Measurements from ENCODE around the gene C1orf167. TPM values are rescaled to one million over a fixed set of nuclear protein-coding genes. Genes with fewer than 3 reads are reported as not detected.

Gene C1orf167
- total RNA-seq, 4 donors from 2014 or later = 1.00 to 1.4 TPM; not detected in 2

- ATAC-seq = no peak
- Histone ChIP-seq H3K27ac (peak overlapping the region; percentile 90 to 98 (median 94)), H3K4me3 (peak overlapping the region; percentile 86 to 97 (median 92)), H3K36me3 (no peaks in the 10 kb centered on the region), H3K9me3 (no peaks in the 10 kb centered on the region), H3K27me3 (no peaks in the 10 kb centered on the region), H3K4me1 (peaks cover 32 to 39% of the 10 kb centered on the region in 2 donors)
- no peak for DNase-seq
- TF ChIP-seq POLR2A (IDR thresholded peaks at IDR 0.05) = no peak
- TF ChIP-seq, protein P1, sequence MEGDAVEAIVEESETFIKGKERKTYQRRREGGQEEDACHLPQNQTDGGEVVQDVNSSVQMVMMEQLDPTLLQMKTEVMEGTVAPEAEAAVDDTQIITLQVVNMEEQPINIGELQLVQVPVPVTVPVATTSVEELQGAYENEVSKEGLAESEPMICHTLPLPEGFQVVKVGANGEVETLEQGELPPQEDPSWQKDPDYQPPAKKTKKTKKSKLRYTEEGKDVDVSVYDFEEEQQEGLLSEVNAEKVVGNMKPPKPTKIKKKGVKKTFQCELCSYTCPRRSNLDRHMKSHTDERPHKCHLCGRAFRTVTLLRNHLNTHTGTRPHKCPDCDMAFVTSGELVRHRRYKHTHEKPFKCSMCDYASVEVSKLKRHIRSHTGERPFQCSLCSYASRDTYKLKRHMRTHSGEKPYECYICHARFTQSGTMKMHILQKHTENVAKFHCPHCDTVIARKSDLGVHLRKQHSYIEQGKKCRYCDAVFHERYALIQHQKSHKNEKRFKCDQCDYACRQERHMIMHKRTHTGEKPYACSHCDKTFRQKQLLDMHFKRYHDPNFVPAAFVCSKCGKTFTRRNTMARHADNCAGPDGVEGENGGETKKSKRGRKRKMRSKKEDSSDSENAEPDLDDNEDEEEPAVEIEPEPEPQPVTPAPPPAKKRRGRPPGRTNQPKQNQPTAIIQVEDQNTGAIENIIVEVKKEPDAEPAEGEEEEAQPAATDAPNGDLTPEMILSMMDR (IDR thresholded peaks at IDR 0.05 in 4 of 5, conservative IDR thresholded peaks at IDR 0.05 in 1 of 5) = no peak
- intact Hi-C loops (cut with DNase I; ENCODE audit: low total_unique reads) = loop anchor here (5.0 kb wide), 3 partner anchors 152 to 723 kb away; partner anchors contain the start of gene TARDBP
- in situ Hi-C loops (cut with MboI; ENCODE audit: low sequenced_read_pairs in 4 of 4) = loop anchor here in 1 of 4 donors (10.0 kb wide), 1 partner anchor 49 kb away; no protein-coding TSS in a partner anchor
These were observed 26.5 kb upstream of the C1orf167 start for GRCh38 chr1:11735531-11735853.

DNA sequence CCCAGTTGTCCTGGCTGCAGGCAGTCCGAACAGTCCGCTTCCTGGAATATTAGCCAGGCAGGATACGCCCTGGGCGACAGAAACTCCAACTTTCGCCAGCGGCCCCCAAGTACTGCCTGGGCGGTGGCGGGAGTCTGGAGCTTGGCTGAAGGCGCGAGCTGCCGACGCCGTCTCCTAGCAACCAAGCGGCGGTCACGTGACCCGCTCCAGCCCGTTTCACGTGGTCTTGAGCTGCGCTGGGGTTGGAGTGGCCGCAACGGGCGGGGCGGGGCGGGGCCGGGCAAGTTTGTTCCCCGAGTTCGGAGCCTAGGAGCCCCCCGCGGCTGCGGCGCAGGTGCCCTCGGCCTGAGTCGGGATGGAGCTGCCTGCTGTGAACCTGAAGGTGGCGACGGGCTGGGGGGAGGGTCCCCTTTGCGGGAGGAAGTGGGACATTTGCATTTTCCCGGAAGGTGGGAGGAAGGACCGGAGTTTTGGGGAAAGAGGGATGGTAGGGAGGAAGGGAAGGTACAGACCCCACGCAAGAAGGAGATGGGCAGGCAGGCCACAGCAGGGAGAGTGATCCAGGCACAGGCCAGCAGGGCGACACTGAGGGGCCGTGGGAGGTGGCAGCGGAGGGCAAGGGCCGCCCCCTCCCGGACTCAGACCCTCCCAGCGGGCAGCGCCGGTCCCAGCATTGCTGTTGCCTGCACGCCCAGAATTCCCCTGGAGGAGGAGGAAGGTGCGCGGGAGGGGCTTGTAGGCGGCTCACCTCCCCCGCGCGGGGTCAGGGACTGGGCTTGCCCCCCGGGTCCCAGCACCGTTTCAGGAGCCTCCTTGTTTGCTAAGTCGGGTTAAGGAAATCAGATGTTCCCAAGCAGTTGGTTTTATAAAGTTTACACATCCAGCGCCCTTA is 25.9 kb upstream of the C1orf167 start, which contains the start of gene AGTRAP:
Gene AGTRAP, plus strand, starts transcription at position 283 of the 892 bp plus-strand sequence. Its CDS starts 73 bp downstream, at position 356.
- H3K9me3 ChIP-seq = no peaks in the 10 kb centered on the region
- DNase-seq (peak; percentile 93 to 96), ATAC-seq (peak; percentile 54 to 68)
- H3K27ac ChIP-seq = peak within 1 kb of the TSS; percentile 90 to 98 (median 94)
- peak within 1 kb of the TSS; percentile 86 to 97 (median 92) for H3K4me3 ChIP-seq
- H3K36me3 ChIP-seq = no peaks in the 10 kb centered on the region
- in situ Hi-C loops (cut with MboI; ENCODE audit: low sequenced_read_pairs in 4 of 4) = loop anchor here in 1 of 4 donors (10.0 kb wide), 1 partner anchor 49 kb away; no protein-coding TSS in a partner anchor
- intact Hi-C loops (cut with DNase I; ENCODE audit: low total_unique reads) = loop anchor here (2.0 to 5.0 kb wide), 4 partner anchors 71 to 724 kb away; partner anchors contain the start of genes CLCN6 and TARDBP
- H3K4me1 ChIP-seq = peaks cover 31 to 39% of the 10 kb centered on the region in 2 donors
- peak; percentile 62 to 87 for TF ChIP-seq POLR2A (IDR thresholded peaks at IDR 0.05)
- TF ChIP-seq, protein P1 (IDR thresholded peaks at IDR 0.05 in 4 of 5, conservative IDR thresholded peaks at IDR 0.05 in 1 of 5) = peak in 2 of 5 experiments; percentile 27
- H3K27me3 ChIP-seq = no peaks in the 10 kb centered on the region

DNA sequence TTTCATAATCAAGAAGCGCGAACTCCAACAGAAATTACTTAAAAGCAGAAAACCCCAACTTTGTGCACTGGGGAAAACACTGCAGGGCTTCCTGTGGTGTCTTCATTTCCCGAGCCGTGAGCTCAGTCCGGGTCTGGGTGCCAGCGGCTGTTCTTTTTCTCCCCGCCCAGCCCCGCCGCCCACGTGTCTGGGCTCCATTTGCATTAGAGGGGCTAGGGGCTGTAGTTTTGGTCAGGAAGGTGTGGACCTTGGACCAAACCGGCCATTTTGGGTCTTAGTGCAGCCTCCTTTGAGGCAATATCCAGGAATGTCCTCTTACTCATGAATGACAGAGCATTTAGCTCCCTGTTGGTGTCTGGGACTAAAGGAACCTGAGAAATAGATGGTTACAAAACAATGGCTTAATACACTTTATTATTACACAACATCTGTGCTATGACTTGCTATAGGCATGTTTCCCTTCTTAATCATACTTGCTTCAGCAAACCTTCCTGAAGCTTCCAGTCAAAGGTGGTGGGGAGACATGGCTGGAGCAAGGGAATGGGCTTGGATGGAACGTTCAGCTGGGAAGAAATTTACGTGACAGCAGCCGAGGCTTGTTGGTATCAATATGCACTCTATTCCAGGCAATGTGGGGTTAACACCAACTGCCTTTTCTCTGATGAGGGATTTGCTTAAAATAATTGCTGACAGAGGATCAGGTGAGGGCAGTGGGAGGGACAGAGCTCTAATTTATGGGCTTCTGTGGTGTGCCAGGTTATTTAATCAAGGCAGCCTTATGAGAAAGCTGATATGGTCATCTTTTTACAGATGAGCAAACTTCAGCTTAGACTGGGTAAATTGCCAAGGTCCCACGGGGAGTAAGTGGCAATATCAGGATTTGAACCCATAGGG is 25.0 kb upstream of the C1orf167 start:
- ATAC-seq = peak; percentile 69 to 83
- H3K36me3 ChIP-seq = no peaks in the 10 kb centered on the region
- peak; percentile 52 to 66 for TF ChIP-seq POLR2A (IDR thresholded peaks at IDR 0.05)
- TF ChIP-seq, protein P1 (IDR thresholded peaks at IDR 0.05 in 4 of 5, conservative IDR thresholded peaks at IDR 0.05 in 1 of 5) = no peak
- H3K9me3 ChIP-seq = no peaks in the 10 kb centered on the region
- H3K4me1 ChIP-seq = peaks cover 25 to 30% of the 10 kb centered on the region in 2 donors
- no peaks in the 10 kb centered on the region for H3K27me3 ChIP-seq
- in situ Hi-C loops (cut with MboI; ENCODE audit: low sequenced_read_pairs in 4 of 4) = loop anchor here in 1 of 4 donors (10.0 kb wide), 1 partner anchor 48 kb away; no protein-coding TSS in a partner anchor
- DNase-seq = peak; percentile 36 to 77
- peak overlapping the region; percentile 86 to 97 (median 92) for H3K4me3 ChIP-seq
- peak overlapping the region; percentile 90 to 98 (median 94) for H3K27ac ChIP-seq
- intact Hi-C loops (cut with DNase I; ENCODE audit: low total_unique reads) = loop anchor here (1.0 to 5.0 kb wide), 5 partner anchors 50 to 725 kb away; partner anchors contain the start of genes CLCN6 and TARDBP

- ATAC-seq (no peak), DNase-seq (no peak)
- intact Hi-C loops (cut with DNase I; ENCODE audit: low total_unique reads) = loop anchor here (5.0 kb wide), 3 partner anchors 149 to 726 kb away; partner anchors contain the start of gene TARDBP
- no peaks in the 10 kb centered on the region for H3K9me3 ChIP-seq
- in situ Hi-C loops (cut with MboI; ENCODE audit: low sequenced_read_pairs in 4 of 4) = loop anchor here in 1 of 4 donors (10.0 kb wide), 1 partner anchor 47 kb away; no protein-coding TSS in a partner anchor
- H3K4me3 ChIP-seq = no peak overlapping the region
- TF ChIP-seq, protein P1 (IDR thresholded peaks at IDR 0.05 in 4 of 5, conservative IDR thresholded peaks at IDR 0.05 in 1 of 5) = no peak
- no peak for TF ChIP-seq POLR2A (IDR thresholded peaks at IDR 0.05)
- H3K27ac ChIP-seq = peak overlapping the region; percentile 90 to 98 (median 94)
- H3K27me3 ChIP-seq = no peaks in the 10 kb centered on the region
- peaks cover 20 to 23% of the 10 kb centered on the region in 2 donors for H3K4me1 ChIP-seq
- H3K36me3 ChIP-seq = no peaks in the 10 kb centered on the region
These were observed 23.9 kb upstream of the C1orf167 start for GRCh38 chr1:11738096-11738495.

All from gastrocnemius medialis (tissue), 4 donors.